OCI-M1 (cell line): ENCODE data around the gene RAPGEF5.

Experiments used
- DNase-seq: peaks from one replicate; lab custom pipeline; 2025; lab: John Stamatoyannopoulos, UW

RAPGEF5 gene

GRCh38 chr7:22151901-22152300 lies 205.1 kb downstream of the RAPGEF5 start:
- no peak for DNase-seq

GRCh38 chr7:22150221-22150620 lies 206.7 kb downstream of the RAPGEF5 start:
- no peak for DNase-seq

DNA sequence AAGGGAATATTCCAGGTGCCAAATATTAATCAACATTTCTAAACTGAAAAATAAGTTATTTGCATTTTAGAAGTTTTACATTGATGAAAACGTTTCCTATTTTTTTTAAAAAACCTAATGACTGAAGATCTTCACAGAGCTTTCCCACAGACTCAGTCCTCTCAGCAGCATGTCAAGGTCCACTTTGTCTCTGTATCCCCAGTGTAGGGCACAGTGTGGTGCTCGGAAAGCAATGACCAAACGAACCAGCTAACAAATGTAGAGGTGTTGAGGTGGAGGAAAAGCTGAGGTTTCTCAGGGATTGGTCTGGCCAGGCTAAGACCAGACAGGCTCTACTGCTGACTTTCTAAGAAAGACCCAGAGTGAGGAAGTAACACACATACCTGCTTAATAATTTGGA lies 209.1 kb downstream of the RAPGEF5 start:
- no peak for DNase-seq

GRCh38 chr7:22146961-22147512 lies 209.9 kb downstream of the RAPGEF5 start:
- peak; percentile 87 for DNase-seq

DNA sequence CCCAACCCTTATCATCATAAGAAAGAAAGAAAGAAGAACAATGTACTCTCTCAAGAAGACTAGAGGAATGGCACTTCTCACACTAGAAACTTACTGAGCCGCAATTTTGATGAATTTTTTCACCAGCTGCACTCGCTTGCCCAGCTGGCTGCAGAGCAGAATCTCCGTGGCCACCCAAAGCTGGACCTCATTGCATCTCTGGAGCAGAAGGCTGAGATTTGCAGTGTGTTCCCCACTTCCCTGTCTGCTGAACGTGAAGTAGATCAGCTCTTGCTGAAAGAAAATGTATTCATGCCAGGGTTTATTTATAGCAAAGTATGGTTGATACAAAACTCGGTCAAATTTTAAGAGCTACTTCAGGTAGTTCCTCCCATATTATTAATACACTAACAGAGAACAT lies 212.0 kb downstream of the RAPGEF5 start:
- no peak for DNase-seq

DNA sequence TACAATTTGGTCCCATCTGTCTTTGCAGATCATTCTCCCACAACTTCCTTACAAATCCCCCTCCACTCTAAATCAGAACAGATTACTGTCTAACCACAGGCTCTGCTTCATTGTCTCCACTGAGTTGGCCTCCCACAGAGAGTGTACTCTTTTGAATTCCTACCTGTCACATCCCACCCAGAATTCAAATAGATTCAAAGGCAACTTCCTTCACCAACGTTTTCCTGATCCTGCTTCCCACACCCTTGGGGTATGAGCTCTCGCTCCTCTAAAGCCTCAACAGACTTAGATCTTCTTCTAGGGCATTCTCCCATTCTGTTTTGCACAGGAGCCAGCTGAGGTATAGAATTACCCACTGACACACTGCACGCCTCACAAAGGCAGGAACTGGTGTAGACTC lies 213.5 kb downstream of the RAPGEF5 start:
- DNase-seq = no peak

GRCh38 chr7:22142572-22142971 lies 214.4 kb downstream of the RAPGEF5 start:
- DNase-seq = no peak

- DNase-seq = no peak
Measured at GRCh38 chr7:22141355-22141754, 215.6 kb downstream of the RAPGEF5 start.

DNA sequence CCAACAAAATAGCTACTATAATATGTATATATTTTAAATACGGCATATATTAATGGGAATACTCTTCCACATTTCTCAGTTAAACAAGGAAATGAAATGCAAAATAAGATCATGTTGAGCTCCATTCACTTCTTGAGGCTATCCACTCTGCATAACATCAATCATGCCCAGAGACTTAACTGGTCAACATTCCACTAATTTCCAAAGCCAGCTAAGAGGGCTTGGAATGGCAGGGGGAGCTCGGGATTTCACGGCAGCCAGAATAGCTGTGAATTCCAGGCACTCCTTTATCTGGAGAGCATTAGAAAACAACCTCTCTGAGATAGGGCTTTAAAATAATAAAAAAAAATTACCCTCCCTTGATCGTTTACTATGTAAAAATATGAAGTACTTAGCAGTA lies 216.4 kb downstream of the RAPGEF5 start:
- no peak for DNase-seq

DNA sequence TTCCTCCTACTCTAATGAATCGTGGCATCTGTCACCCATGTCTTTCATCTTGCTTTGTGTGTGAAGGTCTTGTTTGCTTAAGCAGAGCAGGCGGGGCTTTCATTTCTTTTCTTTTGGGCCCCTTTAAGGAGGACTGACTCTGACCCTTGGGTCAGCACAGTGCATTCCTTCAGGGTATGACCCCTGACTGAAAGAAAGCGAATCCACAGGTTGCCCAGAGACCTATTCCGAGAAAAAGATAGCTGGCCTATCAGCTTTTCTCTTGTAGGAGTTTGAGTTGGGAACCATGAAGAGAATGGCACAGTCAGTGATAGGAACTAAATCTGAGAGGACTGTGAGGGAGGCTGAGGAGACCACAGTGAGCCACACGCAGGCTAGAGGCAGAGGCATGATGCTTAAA lies 218.1 kb downstream of the RAPGEF5 start:
- DNase-seq = no peak

- no peak for DNase-seq
Measured at GRCh38 chr7:22138106-22138505, 218.8 kb downstream of the RAPGEF5 start.

DNA sequence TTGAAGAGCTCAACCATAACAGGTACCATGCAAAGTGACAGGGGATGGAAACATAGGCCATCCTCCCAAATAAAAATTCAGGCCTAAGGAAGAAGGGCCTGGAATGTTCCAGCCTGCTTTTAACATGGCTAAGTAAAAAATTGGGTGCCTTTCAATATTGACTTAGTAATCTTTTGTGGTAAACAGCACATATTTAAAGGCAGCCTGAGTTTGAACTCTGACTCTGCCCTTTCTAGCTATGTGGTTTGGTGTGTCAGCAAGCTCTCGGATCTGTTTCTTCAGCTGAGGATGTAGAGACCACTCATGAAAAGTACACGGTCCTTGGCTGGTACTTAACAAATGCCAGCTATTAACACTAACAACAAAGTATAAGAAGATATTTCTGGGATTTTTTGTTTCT lies 219.5 kb downstream of the RAPGEF5 start:
- no peak for DNase-seq

- no peak for DNase-seq
Measured at GRCh38 chr7:22137026-22137425, 219.9 kb downstream of the RAPGEF5 start.

DNA sequence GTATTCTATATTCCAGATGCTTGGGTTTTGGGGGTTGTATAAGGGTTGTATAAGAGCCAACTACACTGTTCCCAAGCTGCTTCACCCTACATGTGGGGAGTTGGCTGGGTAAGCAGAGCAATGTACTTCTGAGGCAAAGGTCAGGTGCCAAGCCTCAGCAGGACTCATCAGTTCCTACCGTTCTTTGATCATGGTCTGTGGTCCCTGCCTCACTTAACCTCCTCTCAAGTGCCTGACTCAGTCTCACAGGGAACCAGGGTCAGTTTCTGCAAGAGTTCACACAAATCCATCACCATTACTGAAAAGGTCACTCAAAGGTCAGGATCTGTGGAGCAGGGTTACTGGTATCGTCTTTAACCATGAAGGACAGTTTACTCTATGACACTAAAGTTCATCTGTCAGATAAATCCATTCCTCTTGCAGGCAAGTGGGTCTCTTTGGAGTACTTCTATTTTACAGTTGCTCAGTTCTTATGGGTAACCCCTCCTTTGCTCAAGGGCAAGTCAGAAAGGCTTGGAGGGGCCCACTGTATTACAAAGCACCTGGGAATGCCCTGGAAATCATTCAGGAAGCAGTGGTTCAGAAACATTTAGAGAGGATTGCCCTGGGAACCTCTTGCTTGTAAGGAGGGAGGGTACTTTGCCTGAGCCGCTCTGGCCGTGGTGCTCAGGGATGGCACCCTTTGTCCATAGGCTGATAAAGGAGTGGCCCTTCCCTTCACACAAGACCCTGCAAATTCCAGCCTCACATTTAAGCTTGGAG lies 227.0 kb downstream of the RAPGEF5 start:
- no peak for DNase-seq

DNA sequence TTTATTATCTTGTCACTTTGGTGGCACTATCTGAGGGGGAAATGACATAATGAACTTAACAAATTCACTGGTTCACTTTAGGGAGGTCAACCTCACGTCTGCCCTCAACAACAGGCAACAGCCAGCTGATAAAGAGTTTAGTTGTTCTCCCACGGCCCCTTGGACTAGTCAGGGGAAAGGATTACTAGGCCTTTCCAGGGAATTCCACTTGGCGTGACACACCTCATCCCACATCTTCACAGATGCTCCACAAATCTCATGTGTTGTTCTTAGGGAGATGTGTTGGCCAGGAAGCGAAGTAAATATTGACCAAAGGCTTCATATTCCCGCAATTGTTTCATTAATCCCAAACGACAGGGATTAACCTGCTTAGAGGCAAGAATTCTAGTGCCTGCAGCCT lies 227.8 kb downstream of the RAPGEF5 start:
- DNase-seq = no peak

DNA sequence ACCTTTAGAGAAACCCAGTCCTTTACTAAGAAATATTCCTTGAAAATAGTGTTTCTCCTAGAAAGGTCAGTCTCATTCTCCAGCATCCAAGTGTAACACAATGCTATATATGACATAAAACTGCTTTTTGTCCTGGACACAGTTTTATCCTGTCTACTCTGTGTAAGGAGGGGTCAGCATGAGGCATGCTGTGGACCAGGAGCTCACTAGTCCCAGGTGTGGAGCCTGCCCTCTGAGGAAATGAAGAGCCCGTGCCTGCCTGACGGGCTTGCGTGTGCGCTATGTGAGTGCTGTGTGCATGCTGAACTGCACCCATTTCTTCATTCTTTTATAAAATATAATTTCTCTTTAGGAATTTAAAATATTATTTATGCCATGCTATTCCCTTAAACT lies 228.4 kb downstream of the RAPGEF5 start:
- DNase-seq = no peak

DNA sequence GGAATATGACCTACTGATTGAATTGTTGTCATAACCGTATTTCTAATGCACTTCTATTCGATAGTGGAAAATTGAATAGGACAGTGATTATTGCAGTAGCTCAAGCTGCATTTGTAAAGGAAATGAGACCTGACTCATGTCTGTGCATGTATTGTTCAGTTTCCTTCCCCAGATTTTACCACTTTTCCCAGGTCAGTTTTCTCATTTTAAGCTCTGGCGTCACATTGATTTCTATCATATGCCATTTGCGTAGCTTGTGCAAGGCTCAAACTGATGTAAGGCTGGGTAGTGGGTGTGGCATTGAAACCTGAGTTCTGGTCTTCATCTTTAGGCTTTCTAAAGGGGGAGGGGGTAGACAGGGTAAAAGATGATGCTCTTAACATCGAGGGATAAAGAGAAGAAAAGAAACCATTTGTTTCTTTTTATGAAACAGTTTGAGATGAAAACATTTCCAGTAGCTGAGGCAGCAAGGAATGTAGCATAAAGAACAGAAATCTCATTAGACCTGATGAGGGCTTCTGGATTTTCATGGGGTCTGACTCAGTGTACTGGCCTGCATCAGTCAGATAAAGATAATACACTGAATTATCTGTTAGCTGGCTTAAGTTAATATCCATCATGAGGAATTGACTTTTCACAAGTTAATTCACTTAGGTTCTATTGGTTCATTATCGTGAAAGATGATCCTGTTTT lies 229.0 kb downstream of the RAPGEF5 start:
- DNase-seq = no peak

GRCh38 chr7:22125436-22125835 lies 231.5 kb downstream of the RAPGEF5 start:
- DNase-seq = no peak

DNA sequence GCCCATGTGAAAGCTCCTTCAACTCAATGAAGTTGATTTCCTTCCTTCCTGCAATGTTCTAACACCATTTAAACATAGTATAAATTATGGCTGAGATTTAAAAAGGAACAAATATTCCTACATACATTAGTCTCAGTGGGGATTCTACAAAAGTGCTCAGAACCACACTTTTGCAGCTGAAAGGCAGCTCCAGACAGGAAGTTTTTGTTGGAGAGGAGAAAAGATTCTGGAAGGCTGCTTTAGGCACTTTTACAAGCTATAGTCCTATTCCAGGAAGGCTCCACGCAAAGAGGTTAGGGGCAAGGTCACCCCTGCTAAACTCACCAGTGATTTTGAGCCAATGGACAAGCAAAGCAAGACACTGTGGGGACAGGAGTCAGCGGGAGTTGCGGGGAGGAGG lies 232.0 kb downstream of the RAPGEF5 start:
- no peak for DNase-seq

- peak; percentile 25 for DNase-seq
Measured at GRCh38 chr7:22123139-22123538, 233.8 kb downstream of the RAPGEF5 start.

DNA sequence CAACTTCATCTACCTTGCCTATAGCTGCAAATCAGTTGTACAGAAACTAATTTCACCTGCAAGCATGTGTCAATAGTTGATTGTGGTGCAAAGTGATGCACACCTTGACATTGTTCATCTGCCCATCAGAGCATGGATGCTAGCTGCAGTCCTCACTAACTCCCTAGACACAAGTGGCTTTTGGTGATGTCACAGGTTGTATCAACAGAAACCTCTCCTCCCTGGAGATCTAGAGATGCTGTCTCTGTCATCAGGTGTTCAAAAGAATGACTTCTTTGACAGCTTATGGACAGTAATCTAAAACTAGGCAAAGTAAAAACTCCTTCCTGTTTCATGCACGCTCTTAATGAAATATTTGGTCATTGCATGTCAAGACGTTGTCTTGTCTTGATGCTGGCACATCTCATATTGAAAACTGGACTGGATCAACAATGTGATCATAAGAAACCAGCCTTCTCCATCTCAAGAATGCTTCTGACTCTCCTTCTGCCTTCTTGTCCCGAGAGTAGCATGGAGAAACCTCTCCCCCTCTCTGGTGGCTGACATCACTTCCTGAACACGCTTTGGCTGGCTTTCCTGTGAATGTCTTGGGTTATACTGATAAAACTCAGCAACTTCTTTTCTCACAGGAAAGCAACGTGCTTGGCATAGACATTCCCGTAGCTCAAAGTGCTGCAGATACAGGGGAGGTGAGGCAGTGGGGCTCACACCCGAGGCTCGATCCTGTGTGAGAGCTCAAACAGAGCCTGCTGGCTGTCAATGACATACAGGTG lies 235.1 kb downstream of the RAPGEF5 start:
- DNase-seq = peak; percentile 37

DNA sequence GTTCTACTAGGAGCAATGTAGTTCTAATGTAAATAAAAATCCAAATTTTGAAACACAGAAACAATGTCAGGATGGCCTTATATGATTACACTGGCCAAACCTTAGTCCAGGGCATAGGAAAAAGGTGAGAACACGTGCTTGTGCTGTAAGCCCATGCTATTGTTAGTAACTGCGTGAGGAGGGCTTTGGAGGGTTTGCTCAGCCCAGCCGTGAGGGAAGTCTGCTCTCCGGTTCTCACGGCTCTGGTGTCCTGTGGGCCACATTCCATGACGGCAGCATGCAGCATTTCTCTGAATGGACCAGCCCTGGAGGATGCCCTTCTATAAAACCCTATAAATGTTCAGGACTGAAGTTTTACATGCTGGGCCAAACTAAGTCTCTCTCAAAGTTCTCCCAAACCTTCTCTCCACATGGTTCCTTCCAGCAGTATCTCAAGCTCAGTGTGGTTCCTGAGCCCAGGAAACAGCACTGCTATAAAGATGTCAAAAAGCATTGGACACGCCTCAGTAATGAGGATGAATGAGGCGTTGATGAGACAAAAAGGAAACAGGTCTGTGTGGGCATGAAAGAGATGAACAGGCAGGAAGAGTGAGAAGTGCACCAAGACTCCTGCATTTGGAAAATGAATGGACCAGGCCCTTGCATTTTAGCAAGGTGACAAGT lies 236.4 kb downstream of the RAPGEF5 start:
- DNase-seq = no peak
